Lung (tissue), 12 donors: Measurements from ENCODE around the gene RAI1. TPM values are rescaled to one million over a fixed set of nuclear protein-coding genes. Genes with fewer than 3 reads are reported as not detected.

Experiments used
- ATAC-seq: fragments of 200-7000 bp; cut with Tn5 transposase; one replicate; pipeline ENCODE4 v1.9.1; 2020; ENCODE audit warnings: moderate number of reproducible peaks; ENCODE audit not compliant: insufficient read depth, low FRiP score
- DNase-seq, 3 donors: peaks; one replicate each; pipeline ENCODE4 v3.0.0-alpha.2; 2013 to 2017
- H3K27ac ChIP-seq, 2 donors: one replicate each; pipeline ENCODE4 v1.5.1; 2013; ENCODE audit warnings: mild to moderate bottlenecking in 2 of 2, moderate library complexity in 2 of 2, control low read depth in 1 of 2, inconsistent platforms in 1 of 2, low read depth in 1 of 2, low read length in 1 of 2
- H3K27me3 ChIP-seq, 3 donors: one replicate each; pipeline ENCODE4 v1.5.1; 2013; ENCODE audit warnings: low read length in 2 of 3; ENCODE audit not compliant: control insufficient read depth in 3 of 3, insufficient read depth in 3 of 3
- H3K36me3 ChIP-seq, 4 donors: one replicate each; pipeline ENCODE4 v1.5.1; 2013; ENCODE audit warnings: low read length in 4 of 4, mild to moderate bottlenecking in 1 of 4, moderate library complexity in 1 of 4; ENCODE audit not compliant: control insufficient read depth in 4 of 4, insufficient read depth in 4 of 4
- H3K4me1 ChIP-seq, 5 donors: one replicate each; pipeline ENCODE4 v1.5.1; 2013; ENCODE audit warnings: low read length in 5 of 5, mild to moderate bottlenecking in 2 of 5, moderate library complexity in 1 of 5; ENCODE audit not compliant: control insufficient read depth in 5 of 5, insufficient read depth in 5 of 5
- H3K4me3 ChIP-seq: one replicate; pipeline ENCODE4 v1.5.1; 2013; ENCODE audit warnings: mild to moderate bottlenecking, control low read depth, moderate library complexity
- H3K9ac ChIP-seq, 2 donors: one replicate each; pipeline ENCODE4 v1.5.1; 2013; ENCODE audit warnings: low read length in 2 of 2, control low read depth in 1 of 2; ENCODE audit not compliant: insufficient read depth in 1 of 2
- H3K9me3 ChIP-seq, 4 donors: one replicate each; pipeline ENCODE4 v1.5.1; 2013; ENCODE audit warnings: low read length in 3 of 4, mild to moderate bottlenecking in 1 of 4, moderate library complexity in 1 of 4; ENCODE audit not compliant: control insufficient read depth in 4 of 4, insufficient read depth in 3 of 4
- CTCF ChIP-seq: IDR thresholded peaks from 2 replicates; pipeline ENCODE4 v1.5.1; 2012; ENCODE audit warnings: mild to moderate bottlenecking; ENCODE audit errors: control extremely low read depth, extremely low read depth
- WGBS, 2 donors: extraction: QIAGEN DNeasy Blood & Tissue Kit; methylation state at CpG; one replicate each; pipeline ENCODE4 v1.1.7; 2013; 5-methylcytosine and 5-hydroxymethylcytosine counted together
- polyA plus RNA-seq, 2 donors: library from polyadenylated mRNA; stranded (reverse); fragments of 200-250 nt; gene quantifications; one replicate each; pipeline ENCODE4 v1.2.1, GENCODE V29; 2013
- total RNA-seq, 2 donors: library from RNA; depleted of rRNA in 1 of 2; stranded (reverse); fragments of >200 nt in 1 of 2; gene quantifications; one replicate each; pipeline ENCODE4 v1.2.1, GENCODE V29; 2014 to 2021
- donor health status: control.
- donor health status: control.
- donor health status: Bipolar disorder and iron deficiency.
- donor health status: healthy.
- donor health status: DM: yes; HTN: yes; CAD: no.

The RAI1 gene
- total and polyA plus RNA-seq, 4 donors = 14.5 to 44.4 (median 28.3) TPM

- Histone ChIP-seq H3K27me3 (no peaks in the 10 kb centered on the region), H3K4me1 (peaks cover 0 to 6% (median 3%) of the 10 kb centered on the region in 5 donors)
- WGBS, 2 donors = 88 to 94% methylated on average over 7 of the region's 7 CpGs
These were observed 79.1 kb downstream of the RAI1 start for GRCh38 chr17:17760350-17760749.

GRCh38 chr17:17760872-17761550 lies 79.8 kb downstream of the RAI1 start:
- Histone ChIP-seq H3K36me3 (peaks cover 0 to 6% (median 3%) of the 10 kb centered on the region in 4 donors), H3K9me3 (no peaks in the 10 kb centered on the region), H3K9ac (no peak overlapping the region), H3K4me1 (peaks cover 0 to 12% (median 7%) of the 10 kb centered on the region in 5 donors), H3K27me3 (no peaks in the 10 kb centered on the region), H3K4me3 (no peak overlapping the region), H3K27ac (no peak overlapping the region)
- TF ChIP-seq CTCF = no peak
- 91 to 93% methylated on average over 8 of the region's 8 CpGs for WGBS, 2 donors
- DNase-seq (no peak), ATAC-seq (no peak)

More at GRCh38 chr17:17760350-17760749, 79.1 kb downstream of the RAI1 start:
- no peak overlapping the region for H3K9ac ChIP-seq
- no peaks in the 10 kb centered on the region for H3K9me3 ChIP-seq
- H3K36me3 ChIP-seq = peaks cover 0 to 5% (median 2%) of the 10 kb centered on the region in 4 donors
- no peak overlapping the region for H3K27ac ChIP-seq
- ATAC-seq (no peak), DNase-seq (no peak)
- H3K4me3 ChIP-seq = no peak overlapping the region
- no peak for TF ChIP-seq CTCF

GRCh38 chr17:17761894-17762743 lies 80.9 kb downstream of the RAI1 start:
- DNase-seq (no peak), ATAC-seq (no peak)
- H3K36me3 ChIP-seq = peaks cover 0 to 6% (median 3%) of the 10 kb centered on the region in 4 donors
- no peaks in the 10 kb centered on the region for H3K9me3 ChIP-seq
- no peaks in the 10 kb centered on the region for H3K27me3 ChIP-seq
- H3K27ac ChIP-seq = no peak overlapping the region
- WGBS, 2 donors = 94 to 96% methylated on average over 11 of the region's 11 CpGs
- TF ChIP-seq CTCF = no peak
- H3K4me3 ChIP-seq = no peak overlapping the region
- no peak overlapping the region for H3K9ac ChIP-seq
- H3K4me1 ChIP-seq = peaks cover 0 to 23% (median 7%) of the 10 kb centered on the region in 5 donors
